ENCODE data around the gene ASPG. TPM values are rescaled to one million over a fixed set of nuclear protein-coding genes. Genes with fewer than 3 reads are reported as not detected.

The ASPG gene
- not detected in 2 replicates for total RNA-seq

GRCh38 chr14:104085032-104085888, at the start of gene ASPG:
ASPG (plus strand) TSS chr14:104085700; CDS start chr14:104085771, 71 bp downstream.

DNA sequence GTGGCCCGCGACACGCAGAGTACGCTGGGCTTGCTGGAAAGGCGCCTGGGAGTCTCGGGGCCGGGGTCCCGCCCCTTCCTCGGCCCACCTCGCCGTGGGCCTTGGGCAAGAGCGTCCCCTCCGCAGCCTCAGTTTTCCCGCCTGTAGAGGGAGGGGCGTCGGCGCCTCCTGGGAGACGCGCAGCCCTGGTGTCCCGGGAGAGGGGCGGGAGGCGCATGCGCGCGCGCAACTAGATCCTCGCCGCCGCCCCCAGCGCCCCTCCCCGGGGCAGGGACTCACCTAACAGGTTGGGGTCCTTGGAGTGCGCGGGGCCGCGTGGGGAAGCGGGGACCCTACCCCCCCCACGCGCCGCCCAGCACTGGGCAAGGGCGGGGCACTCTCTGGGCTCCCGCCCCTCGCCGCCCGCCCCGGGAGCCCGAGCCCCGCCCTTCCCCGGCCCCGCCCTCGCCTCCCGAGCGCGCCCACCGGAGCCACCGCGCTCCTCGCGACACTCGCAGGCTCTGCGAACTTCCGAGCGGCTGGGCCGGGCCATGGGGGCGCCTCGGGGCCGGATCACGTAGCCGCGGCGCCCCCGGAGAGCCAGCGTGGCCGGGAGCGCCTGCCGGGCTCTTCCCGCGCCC, 52.7 kb downstream of the ASPG start, which contains the start of gene KIF26A:
TSS of gene KIF26A (plus strand) at position 490 of the 620 bp plus-strand sequence. CDS start 136 bp downstream, outside the sequence.

Other genes with a start within 250 kb of the ASPG start
- 3.2 and 4.2 TPM in 2 replicates for gene PPP1R13B, start 238.1 kb upstream of the ASPG start, total RNA-seq
- 0.30 and 0.60 TPM in 2 replicates for gene TDRD9, start 157.2 kb upstream of the ASPG start, total RNA-seq
- not detected in 2 replicates for gene RD3L, start 143.2 kb upstream of the ASPG start, total RNA-seq
- gene KIF26A, start 52.9 kb downstream of the ASPG start, total RNA-seq = 0.05 and 0.30 TPM in 2 replicates

Data from smooth muscle cell of the umbilical artery (primary cell).